Measurements from ENCODE around the gene HPGD.

HPGD gene

DNA sequence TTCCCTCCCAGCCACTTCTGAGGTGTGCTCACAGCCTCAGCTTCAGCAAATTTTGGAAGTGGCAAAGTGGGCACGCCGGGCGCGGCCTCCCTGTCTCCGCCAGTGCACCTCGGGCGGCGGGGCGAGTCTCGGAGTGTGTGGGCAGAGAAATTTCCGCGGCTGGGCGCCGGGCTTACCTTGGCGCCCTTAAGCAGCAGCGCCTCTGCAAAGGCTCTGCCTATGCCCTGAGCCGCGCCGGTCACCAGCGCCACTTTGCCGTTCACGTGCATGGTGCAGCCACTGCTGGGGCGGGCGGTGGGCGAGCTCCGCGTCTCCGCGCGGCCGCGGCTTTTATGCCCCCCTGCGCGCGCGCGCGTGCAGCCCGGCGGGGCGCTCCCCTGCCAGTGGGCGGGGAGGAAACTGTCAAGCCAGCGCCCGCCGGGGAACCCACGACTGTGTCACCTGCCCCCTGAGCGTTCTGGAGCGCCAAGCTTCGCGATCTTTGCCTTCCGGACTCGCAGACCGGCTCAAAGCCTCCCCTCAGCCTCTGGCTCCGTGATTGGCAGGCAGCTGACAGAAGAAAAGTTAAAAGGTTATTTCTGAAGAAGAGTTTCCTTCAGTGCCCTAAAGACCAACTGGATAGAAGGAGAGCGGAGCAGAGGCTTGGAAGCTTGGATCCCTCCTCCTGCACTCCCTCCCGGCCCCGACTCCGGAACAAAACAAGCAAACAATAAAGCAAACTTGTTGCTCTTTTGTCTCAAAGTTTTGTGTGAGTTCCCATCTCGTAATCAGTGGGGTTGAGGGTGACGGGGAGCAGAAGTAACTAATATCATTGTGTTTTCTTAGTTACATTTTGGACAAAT lies at the start of gene HPGD:
HPGD (minus strand) TSS at position 306 of the 842 bp plus-strand sequence; CDS start at position 269, 37 bp downstream.
- H3K27ac ChIP-seq: peak within 1 kb of the TSS; percentile 31

DNA sequence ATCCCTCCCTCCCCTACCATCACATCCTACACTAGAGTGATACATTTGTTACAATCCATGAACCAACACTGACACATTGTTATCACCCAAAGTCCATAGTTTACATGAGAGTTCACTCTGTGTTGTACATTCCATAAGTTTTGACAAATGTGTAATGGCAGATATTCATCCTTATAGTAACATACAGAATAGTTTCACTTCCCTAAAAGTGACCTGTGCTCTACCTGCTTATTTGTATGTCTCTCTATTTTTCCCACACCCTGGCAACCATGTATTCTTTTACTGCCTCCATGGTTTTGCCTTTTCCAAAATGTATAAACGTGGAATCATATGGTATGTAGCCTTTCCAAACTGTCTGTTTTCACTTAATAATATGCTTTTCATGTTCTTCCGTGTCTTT lies 42.2 kb upstream of the HPGD start:
- H3K27ac ChIP-seq: no peak overlapping the region
- no peak for DNase-seq (ENCODE audit: low read depth, low spot score)

More for the DNA sequence above, at the start of gene HPGD:
- DNase-seq (ENCODE audit: low read depth, low spot score): no peak

DNA sequence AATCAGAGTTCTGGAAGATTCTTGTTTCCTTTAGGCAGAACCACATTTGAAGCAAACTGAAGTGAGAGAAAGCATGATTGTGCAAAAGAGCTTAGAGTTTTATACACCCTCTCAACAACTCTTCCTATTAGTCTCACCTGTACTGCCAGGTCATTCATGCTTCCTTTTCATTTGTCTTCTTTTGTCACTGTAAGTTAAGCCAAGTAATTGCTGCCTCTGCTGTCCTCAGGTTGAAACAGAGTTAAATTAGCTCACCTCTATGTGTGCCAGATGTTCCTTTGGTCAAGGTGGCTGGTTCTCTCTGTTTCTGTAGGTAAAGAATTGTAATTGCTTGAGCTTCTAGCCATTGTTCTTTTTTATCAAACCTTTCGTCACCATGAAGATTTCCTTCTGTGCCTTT lies 41.1 kb upstream of the HPGD start:
- no peak for DNase-seq (ENCODE audit: low read depth, low spot score)
- no peak overlapping the region for H3K27ac ChIP-seq

DNA sequence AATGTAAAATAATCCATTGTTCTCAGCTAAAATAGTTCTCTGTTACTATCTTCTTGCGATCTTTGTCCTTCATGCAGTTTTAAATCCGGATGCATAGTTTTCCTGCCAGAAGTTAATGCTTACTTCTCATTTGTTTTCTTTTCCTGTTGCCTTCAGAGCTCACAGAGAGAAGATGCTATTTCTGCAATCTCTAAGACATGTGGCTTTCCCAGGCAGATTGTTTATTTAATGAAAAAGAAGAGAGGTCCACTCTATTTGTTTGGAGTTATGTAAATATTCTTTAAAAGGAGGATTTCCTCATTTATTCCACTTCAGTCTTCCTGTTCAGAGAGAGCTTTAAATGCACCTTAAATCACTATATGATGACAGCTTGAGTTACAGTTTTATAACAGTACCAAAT lies 39.3 kb upstream of the HPGD start:
- DNase-seq (ENCODE audit: low read depth, low spot score): no peak
- no peak overlapping the region for H3K27ac ChIP-seq

DNA sequence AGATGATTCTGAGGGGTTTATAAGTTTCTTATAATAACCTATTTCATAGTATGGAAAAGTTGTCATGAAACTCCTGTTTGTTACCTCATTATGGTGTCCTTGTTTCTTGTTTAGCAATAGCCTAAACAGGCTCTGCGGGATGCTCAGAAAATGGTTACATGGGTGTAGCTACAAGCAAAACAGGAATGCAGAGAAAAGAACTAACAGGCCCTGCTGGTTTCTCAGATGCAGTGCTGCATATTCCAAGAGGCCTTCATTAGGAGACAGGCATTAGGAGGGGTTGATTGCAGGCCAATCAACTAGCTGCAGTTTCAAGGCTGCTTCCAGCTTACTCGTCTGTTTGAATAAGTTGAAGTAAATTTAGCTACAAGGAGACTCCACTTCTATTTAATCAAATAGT lies 37.6 kb upstream of the HPGD start:
- no peak overlapping the region for H3K27ac ChIP-seq

DNA sequence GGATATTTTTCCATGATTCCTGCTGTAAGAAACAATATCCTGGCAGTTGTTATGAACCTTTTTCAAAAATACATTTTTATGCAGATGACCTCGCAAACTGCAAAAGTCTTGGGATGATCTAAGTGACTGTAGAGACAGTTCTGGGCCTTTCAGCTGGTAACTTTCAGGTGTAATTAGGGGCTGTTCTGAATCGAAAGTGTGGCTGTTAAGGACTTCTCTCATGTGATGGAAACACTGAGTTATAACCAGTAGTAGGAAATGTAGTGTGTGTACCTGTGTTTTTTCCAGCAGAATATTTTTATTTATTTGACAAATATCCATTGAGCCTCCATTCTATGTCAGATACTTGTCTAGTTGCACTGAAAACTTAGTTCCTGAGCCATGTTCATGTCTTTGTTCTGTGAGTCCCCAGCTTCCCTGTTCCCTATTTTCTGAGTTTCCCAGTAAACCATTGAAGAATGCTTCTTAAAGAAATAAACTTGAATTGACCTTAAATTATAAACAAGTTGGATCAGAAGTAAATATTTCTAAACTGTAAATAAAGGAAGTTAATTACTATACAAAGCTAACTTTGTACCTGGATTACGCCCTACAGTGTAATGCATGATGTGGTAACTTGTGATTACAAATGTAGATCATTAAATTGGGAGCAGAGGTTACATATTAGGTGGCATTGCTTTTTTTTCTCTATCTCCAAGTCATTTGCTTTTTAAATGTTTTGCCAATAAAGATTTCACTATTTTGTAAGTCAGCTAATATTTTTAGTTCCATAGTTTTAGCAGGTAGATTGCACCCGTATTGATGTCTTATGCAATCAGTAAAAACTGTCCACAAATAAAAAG lies 33.7 kb upstream of the HPGD start:
- H3K27ac ChIP-seq: no peak overlapping the region
- DNase-seq (ENCODE audit: low read depth, low spot score): no peak

More for the DNA sequence above, 37.6 kb upstream of the HPGD start:
- peak; percentile 24 for DNase-seq (ENCODE audit: low read depth, low spot score)

DNA sequence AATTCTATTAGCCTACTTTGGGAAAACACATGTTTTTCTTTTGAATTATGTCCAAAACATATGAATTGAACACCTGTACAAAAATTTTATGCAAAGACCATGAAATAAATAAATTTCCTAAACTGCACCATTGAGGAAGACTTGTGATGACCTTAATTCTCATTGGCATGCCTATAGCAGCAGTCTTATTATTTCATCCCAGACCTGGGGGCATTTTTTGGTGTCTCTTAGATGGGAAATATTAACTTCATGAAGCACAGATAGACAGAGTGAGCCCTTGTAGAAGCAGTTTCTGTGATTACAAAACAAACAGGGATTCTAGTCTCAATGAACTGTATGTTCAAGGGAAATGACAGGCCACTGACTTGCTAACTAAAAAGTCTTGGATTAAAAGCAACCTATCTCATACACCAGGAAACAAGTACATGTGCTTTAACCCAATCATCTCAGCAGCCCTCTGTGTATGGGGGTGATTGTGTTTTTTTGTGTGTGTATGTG lies 32.0 kb upstream of the HPGD start:
- H3K27ac ChIP-seq: peak overlapping the region; percentile 61
- no peak for DNase-seq (ENCODE audit: low read depth, low spot score)

DNA sequence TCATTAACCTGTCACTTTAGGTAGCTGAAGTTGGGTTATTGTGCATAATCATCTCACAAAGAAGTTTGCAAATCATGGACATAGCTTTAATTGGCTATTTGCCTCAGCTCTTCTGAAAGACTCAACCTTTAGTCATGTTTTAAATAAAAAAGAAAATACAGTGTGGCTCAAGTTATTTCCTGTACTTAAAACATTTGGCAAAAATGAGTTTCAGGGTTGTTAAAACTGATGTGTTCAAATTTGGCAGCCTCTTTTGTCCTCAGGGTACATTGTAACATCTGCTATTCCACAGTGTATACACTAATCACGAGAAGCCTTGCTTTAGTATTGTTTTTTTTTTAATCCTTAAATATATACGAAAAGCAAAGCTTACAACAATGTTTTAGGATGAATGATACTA lies 31.5 kb upstream of the HPGD start:
- DNase-seq (ENCODE audit: low read depth, low spot score): peak; percentile 12
- peak overlapping the region; percentile 61 for H3K27ac ChIP-seq

DNA sequence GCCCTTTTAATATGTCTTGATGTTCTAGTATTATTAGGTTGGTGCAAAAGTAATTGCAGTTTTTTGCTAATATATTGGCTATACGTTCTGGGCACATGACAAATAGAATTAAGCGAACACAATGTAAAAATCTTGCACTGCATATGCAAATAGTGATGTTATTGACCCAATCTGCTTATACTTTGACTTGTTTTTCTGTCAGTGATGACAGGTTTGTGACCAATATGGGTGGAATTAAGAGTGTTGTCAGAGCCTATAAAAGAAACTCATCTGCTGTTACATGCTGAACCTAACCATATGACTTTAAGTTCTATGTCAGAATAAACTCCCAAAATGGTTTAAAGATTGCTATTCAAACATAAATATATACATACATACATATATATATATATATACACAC lies 30.7 kb upstream of the HPGD start:
- no peak for DNase-seq (ENCODE audit: low read depth, low spot score)
- H3K27ac ChIP-seq: peak overlapping the region; percentile 61

DNA sequence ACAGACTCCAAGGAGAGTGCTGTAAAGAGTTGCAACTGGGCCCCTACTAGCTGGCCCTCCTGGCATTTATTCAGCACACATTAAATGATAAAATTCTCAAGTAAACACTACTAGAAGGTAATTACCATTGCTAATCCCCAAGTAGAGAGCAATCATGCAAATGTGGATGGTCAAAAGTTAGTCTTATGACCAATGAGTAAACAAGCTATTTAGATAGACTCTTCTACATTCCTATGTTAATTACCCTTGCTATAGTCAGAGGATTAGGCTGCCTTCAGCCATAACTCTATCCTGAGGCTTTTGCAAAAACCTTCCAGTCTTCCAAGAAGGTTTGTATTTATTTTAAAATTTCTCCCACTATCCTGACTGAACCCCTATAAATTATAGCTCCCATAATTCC lies 28.3 kb upstream of the HPGD start:
- no peak overlapping the region for H3K27ac ChIP-seq
- DNase-seq (ENCODE audit: low read depth, low spot score): no peak

DNA sequence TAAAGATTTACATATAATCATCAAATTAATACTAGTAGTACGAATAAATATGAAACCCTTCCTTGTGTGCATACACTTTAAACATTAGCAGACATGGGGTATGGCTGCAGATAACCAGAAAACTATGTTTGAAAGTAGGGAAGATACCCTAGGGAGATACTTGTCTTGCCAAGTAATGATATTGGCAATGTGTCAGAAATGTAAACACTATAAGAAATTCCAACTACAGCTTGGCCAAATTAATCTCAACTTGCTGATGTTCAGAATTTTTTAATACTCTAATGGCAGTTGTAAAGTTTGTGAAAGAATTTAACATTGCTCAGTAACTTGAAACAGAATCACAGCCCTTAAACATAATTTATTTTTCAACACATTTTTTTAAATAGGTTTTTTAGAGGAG lies 27.4 kb upstream of the HPGD start:
- H3K27ac ChIP-seq: no peak overlapping the region
- DNase-seq (ENCODE audit: low read depth, low spot score): no peak

DNA sequence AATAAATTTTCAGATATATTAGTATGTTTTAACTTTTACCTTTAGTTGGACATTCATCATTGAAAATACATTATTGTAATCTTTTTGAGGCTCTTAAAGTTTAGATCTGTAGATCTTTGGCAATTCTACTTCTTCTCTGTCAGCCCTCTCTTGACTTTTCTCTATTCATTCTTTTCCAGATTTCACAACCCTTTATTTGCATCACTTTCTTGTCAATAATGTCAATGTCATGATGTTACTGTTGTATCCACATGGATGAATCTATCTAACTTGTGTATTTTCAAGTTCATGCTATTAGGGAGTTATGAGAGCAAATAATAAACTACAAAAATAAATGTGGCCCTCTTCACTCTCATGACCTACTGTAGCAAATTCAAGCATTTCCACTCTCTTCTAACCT lies 23.0 kb upstream of the HPGD start:
- DNase-seq (ENCODE audit: low read depth, low spot score): no peak
- no peak overlapping the region for H3K27ac ChIP-seq

DNA sequence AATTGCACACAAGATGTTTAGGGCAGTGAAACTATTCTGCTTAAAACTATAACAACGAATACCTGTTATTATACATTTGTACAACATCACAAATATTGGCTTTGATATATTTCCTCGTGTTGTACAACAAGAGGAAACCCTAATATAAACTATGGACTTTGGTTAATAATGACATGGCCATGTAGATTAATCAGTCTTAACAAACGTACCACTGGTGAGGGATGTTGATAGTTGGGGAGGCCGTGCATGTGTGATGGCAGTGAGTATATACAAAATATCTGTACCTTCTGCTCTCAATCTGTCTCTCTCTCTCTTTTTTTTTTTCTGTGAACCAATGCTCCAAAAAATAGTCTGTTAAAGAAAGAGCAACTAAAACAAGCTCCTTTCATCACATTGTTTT lies 22.2 kb upstream of the HPGD start:
- DNase-seq (ENCODE audit: low read depth, low spot score): no peak
- H3K27ac ChIP-seq: no peak overlapping the region

DNA sequence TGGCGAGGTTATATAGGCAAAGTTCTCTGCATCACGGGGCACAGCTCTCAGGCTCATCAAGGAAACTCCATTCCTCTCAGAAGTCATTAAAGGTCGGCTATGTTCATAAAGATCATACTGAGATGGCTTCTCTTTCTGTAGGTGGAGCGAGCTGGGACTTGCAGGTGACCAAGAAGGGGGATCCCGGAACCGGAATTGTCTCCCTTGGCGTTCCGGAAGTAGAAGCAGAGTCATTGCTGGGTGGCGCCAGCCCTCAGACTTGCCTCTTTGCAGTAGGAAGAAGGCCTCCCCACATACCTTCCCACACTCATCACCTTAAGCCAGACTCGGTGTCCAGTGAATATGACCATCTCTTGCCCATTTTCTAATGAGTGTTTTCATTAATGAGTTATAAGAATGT lies 17.9 kb upstream of the HPGD start:
- no peak for DNase-seq (ENCODE audit: low read depth, low spot score)
- peak overlapping the region; percentile 85 for H3K27ac ChIP-seq

DNA sequence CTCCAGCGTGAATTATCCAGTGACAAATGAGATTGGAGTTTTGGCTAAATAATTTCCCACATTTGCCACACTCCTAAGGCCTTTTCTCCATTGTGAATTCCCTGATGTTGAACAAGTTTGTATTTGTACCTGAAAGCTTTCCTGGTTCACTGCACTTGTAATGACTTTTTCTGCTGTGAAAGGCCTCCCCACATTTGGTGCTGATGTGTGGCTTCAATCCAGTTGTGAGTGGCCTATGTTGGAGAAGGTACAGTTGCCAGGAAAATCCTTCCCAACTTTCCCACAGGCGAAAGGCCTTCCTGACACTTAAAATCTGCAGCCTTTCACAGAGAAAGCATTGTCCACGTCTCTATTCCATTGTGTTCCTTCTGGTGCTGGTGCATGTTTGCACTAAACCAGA lies 17.3 kb upstream of the HPGD start:
- no peak for DNase-seq (ENCODE audit: low read depth, low spot score)
- peak overlapping the region; percentile 85 for H3K27ac ChIP-seq

DNA sequence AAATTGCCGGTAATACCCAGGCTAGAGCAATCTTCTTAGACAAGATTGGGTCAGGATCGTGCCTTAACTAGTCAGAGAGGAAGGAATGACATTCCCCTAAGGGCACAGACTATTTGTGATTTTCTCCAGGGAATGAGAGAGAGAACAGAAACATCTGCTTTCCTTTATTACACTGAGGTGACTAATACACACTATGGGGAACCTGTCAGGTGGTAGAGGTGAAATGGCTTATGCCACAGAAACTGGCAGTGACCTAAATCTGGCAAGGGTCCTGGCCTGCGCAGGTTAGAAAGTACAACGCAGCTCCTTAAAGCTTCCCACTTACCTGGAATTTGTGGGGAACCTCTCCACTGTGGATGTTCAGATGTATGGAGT lies 16.6 kb upstream of the HPGD start:
- H3K27ac ChIP-seq: peak overlapping the region; percentile 85
- peak; percentile 84 for DNase-seq (ENCODE audit: low read depth, low spot score)

DNA sequence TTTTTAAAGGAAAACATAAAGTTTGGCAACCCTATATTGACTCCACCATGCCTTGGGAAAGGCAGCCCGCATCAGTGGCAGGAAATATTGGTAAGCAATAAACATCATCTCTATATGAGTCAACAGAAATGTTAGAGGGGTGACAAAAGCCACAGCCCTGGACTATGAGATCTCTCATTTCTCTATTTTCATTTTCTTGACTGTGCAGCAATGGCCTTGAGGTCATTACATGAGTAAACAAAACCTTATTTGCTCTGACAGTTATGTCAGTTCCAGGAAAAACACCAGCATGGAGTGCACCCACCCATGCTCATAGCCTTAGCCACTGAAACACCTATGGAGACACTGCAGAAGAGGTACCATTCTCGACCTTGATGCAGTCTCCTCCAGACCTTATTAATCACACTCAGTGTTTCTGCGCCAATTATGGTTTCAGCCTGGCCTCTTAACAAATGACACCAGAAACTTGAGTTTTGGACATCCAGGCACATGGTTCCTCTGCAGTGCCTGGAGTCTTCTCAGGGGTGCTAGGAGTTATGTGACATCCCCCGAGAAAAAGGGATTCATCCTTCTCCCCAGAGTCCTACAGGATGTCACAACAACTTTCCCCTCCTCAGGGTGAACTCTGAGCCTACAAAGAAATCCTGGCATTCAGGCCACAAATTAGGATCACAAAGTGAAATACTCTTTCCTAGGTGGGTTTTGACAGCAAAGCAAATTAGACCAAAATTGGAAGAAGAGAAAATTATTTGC lies 16.0 kb upstream of the HPGD start:
- H3K27ac ChIP-seq: peak overlapping the region; percentile 85
- no peak for DNase-seq (ENCODE audit: low read depth, low spot score)

DNA sequence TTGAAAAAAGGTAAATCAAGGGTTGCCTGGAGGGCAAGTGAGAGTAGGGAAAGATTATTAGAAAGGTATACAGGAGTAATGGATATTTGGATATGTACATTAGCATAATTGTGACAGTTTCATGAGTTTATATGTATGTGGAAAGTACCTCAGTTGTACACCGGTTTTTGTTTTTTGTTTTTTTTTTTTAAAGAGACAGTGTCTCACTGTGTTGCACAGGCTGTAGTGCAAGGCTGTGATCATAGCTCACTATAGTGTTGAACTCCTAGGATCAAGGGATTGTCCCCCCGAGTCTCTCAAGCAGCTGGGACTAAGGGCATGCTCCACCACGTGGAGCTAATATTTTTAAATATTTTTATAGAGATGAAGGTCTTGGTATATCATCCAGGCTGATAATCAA lies 15.3 kb upstream of the HPGD start:
- no peak for DNase-seq (ENCODE audit: low read depth, low spot score)
- peak overlapping the region; percentile 85 for H3K27ac ChIP-seq

DNA sequence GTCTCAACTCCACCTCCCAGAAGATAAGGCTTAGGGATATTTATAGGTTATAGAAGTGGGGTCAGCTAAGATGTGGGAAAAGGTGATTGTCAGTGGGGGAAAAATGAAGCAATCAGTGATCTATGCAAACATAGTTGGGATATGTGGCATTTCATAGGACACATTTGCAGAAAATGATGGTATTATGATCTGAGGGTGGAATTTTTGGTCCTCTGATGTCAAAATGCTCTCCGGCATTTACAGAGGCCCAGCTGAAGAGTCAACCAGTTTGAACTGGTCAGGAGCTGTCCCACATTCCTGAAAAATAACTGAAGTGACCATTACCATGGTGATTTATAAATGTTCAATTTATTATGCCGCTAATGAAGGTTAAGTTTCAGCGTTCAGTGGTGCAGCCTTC lies 12.2 kb upstream of the HPGD start:
- DNase-seq (ENCODE audit: low read depth, low spot score): no peak

DNA sequence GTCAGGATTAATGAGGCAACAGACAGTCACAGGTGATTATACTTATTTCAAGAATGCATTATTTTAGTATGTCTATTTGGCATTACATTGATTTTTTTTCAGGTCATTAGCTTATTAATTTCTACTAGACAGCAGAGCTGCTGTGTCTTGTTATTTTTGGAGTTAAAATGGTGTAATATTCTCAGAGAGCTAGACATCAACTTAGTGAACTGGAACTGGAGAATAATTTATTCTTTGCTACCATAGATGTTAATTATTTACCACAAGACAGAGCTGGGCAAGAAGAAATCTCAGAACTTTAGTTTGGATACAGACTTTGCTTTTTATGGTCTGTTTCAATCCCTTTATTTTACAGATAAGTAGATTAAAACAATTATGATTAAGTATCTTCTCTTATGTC lies 10.2 kb upstream of the HPGD start:
- H3K27ac ChIP-seq: no peak overlapping the region
- no peak for DNase-seq (ENCODE audit: low read depth, low spot score)

More for the DNA sequence above, 12.2 kb upstream of the HPGD start:
- no peak overlapping the region for H3K27ac ChIP-seq

DNA sequence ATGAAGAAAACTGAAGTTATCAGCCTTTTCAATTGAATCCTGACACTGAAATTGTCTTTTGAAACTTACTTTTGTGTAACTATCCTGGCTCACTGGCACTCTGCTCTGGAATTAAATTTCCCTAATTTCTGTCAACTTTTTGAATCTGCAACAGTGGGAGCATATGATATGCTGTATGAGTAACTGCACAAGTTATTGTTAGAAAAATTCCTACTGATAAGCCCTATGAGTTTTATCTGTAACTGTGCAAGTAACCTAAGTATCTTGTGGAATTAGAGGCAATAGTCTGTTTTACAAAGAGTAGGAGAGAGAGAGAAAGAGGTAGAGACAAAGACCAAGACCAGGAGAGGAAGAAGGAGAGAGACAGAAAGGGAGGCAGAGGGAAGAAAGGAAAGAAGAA lies 9.2 kb upstream of the HPGD start:
- no peak for DNase-seq (ENCODE audit: low read depth, low spot score)

More for the DNA sequence above, 9.2 kb upstream of the HPGD start:
- H3K27ac ChIP-seq: no peak overlapping the region

Measured in epithelial cell of prostate (primary cell).